GM18507 (cell line): Measurements from ENCODE around the gene DAB1.

Experiments
- DNase-seq: peaks from one replicate; pipeline ENCODE4 v3.0.0; 2011; ENCODE audit warnings: low read depth; ENCODE audit not compliant: insufficient read length; ENCODE audit errors: extremely low spot score
- FAIRE-seq: peaks from 2 replicates; lab custom pipeline; 2011; peaks lifted over from hg19 to GRCh38; lab: Jason Lieb, UNC

The DAB1 gene

GRCh38 chr1:57146100-57146499, 277.8 kb downstream of the DAB1 start:
- no peak for DNase-seq
- FAIRE-seq = no peak

GRCh38 chr1:57142999-57143398, 280.9 kb downstream of the DAB1 start:
- DNase-seq = no peak
- no peak for FAIRE-seq

- DNase-seq (no peak), FAIRE-seq (no peak)
These were observed 281.7 kb downstream of the DAB1 start for GRCh38 chr1:57142169-57142568.

GRCh38 chr1:57138432-57139078, 285.3 kb downstream of the DAB1 start:
- DNase-seq = no peak
- FAIRE-seq = no peak

GRCh38 chr1:57137980-57138379, 285.9 kb downstream of the DAB1 start:
- no peak for FAIRE-seq
- no peak for DNase-seq

- no peak for FAIRE-seq
- no peak for DNase-seq
These were observed 289.1 kb downstream of the DAB1 start for GRCh38 chr1:57134803-57135202.

- FAIRE-seq (no peak), DNase-seq (no peak)
These were observed 290.2 kb downstream of the DAB1 start for GRCh38 chr1:57133686-57134085.

- DNase-seq = no peak
- FAIRE-seq = no peak
These were observed 290.8 kb downstream of the DAB1 start for GRCh38 chr1:57132993-57133622.

GRCh38 chr1:57131701-57132394, 292.0 kb downstream of the DAB1 start:
- no peak for FAIRE-seq
- no peak for DNase-seq

- FAIRE-seq (no peak), DNase-seq (no peak)
These were observed 292.6 kb downstream of the DAB1 start for GRCh38 chr1:57131257-57131656.

GRCh38 chr1:57129865-57130264, 294.0 kb downstream of the DAB1 start:
- FAIRE-seq = no peak
- DNase-seq = no peak

GRCh38 chr1:57127976-57128375, 295.9 kb downstream of the DAB1 start:
- no peak for FAIRE-seq

GRCh38 chr1:57124768-57125446, 299.0 kb downstream of the DAB1 start:
- DNase-seq (no peak), FAIRE-seq (no peak)

More at GRCh38 chr1:57127976-57128375, 295.9 kb downstream of the DAB1 start:
- DNase-seq = no peak

- no peak for DNase-seq
- no peak for FAIRE-seq
These were observed 299.7 kb downstream of the DAB1 start for GRCh38 chr1:57124170-57124569.

GRCh38 chr1:57122031-57122430, 301.8 kb downstream of the DAB1 start:
- DNase-seq (no peak), FAIRE-seq (no peak)

- no peak for FAIRE-seq
- no peak for DNase-seq
These were observed 304.8 kb downstream of the DAB1 start for GRCh38 chr1:57118948-57119603.

GRCh38 chr1:57117753-57118152, 306.1 kb downstream of the DAB1 start:
- DNase-seq = no peak
- no peak for FAIRE-seq

GRCh38 chr1:57116871-57117270, 307.0 kb downstream of the DAB1 start:
- DNase-seq (no peak), FAIRE-seq (no peak)

GRCh38 chr1:57115030-57115614, 308.7 kb downstream of the DAB1 start:
- FAIRE-seq (no peak), DNase-seq (no peak)
